Measurements from ENCODE around the gene IBSP. TPM values are rescaled to one million over a fixed set of nuclear protein-coding genes. Genes with fewer than 3 reads are reported as not detected.

Gene IBSP
- total and polyA plus RNA-seq, 4 donors = not detected

DNA sequence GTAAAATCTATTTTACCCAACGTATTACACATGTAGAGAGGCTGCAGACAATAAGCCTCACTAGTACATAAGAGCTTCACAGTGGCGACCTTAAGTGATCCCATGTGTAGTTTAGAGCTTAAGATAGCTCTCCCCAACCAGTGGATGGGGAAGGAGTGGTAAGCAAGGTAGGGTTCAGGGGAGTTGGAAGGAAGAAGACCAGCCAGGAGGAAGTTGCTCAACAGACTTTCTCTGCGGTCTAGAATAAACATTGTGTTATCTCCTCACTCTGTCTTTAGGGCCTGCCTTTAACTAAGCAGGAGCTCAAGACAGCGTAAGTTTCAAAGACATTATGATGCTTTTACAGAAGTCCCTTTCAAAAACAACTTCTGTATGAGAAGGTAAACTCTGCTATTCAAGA lies 50.3 kb downstream of the IBSP start (continued):
- TF ChIP-seq, protein P1, sequence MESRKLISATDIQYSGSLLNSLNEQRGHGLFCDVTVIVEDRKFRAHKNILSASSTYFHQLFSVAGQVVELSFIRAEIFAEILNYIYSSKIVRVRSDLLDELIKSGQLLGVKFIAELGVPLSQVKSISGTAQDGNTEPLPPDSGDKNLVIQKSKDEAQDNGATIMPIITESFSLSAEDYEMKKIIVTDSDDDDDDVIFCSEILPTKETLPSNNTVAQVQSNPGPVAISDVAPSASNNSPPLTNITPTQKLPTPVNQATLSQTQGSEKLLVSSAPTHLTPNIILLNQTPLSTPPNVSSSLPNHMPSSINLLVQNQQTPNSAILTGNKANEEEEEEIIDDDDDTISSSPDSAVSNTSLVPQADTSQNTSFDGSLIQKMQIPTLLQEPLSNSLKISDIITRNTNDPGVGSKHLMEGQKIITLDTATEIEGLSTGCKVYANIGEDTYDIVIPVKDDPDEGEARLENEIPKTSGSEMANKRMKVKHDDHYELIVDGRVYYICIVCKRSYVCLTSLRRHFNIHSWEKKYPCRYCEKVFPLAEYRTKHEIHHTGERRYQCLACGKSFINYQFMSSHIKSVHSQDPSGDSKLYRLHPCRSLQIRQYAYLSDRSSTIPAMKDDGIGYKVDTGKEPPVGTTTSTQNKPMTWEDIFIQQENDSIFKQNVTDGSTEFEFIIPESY (IDR thresholded peaks at IDR 0.05) = no peak

DNA sequence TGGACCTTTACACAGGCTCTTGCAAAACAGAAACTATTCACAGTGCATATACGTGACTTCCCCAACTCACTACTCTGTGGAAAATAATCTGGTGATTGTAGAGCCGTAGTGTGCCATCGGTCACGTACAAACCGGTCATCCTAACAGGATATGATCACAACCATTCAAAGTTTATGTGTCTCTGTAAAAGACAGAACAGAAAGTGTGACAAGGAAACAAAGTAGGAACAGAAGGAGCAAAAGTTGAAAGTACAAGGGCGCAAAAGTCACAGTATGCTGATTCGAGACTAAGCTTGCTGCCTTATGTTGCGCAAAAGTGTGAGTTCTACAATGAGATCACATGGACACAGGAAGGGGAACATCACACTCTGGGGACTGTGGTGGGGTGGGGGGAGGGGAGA lies 52.0 kb downstream of the IBSP start:
- no peak for TF ChIP-seq EGR1 (IDR thresholded peaks at IDR 0.05; ENCODE audit: low read depth in 2 of 2)
- no peak for TF ChIP-seq JUND (IDR thresholded peaks at IDR 0.05)
- TF ChIP-seq RXRA (IDR thresholded peaks at IDR 0.05) = no peak
- TF ChIP-seq RAD21 (IDR thresholded peaks at IDR 0.05) = no peak
- TF ChIP-seq FOXA2 (IDR thresholded peaks at IDR 0.05) = no peak
- TF ChIP-seq GABPA (IDR thresholded peaks at IDR 0.05 in 1 of 2, conservative IDR thresholded peaks at IDR 0.05 in 1 of 2) = no peak
- TF ChIP-seq, protein P1 (IDR thresholded peaks at IDR 0.05) = no peak
- no peak for TF ChIP-seq NR2F2 (IDR thresholded peaks at IDR 0.05)
- TF ChIP-seq, protein P2, sequence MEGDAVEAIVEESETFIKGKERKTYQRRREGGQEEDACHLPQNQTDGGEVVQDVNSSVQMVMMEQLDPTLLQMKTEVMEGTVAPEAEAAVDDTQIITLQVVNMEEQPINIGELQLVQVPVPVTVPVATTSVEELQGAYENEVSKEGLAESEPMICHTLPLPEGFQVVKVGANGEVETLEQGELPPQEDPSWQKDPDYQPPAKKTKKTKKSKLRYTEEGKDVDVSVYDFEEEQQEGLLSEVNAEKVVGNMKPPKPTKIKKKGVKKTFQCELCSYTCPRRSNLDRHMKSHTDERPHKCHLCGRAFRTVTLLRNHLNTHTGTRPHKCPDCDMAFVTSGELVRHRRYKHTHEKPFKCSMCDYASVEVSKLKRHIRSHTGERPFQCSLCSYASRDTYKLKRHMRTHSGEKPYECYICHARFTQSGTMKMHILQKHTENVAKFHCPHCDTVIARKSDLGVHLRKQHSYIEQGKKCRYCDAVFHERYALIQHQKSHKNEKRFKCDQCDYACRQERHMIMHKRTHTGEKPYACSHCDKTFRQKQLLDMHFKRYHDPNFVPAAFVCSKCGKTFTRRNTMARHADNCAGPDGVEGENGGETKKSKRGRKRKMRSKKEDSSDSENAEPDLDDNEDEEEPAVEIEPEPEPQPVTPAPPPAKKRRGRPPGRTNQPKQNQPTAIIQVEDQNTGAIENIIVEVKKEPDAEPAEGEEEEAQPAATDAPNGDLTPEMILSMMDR (IDR thresholded peaks at IDR 0.05; ENCODE audit: low read depth, low read length, missing input control) = no peak
- TF ChIP-seq HNF4A (conservative IDR thresholded peaks at IDR 0.05) = no peak
- TF ChIP-seq, protein P3, sequence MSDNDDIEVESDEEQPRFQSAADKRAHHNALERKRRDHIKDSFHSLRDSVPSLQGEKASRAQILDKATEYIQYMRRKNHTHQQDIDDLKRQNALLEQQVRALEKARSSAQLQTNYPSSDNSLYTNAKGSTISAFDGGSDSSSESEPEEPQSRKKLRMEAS (IDR thresholded peaks at IDR 0.05) = no peak
- TF ChIP-seq, protein P4, sequence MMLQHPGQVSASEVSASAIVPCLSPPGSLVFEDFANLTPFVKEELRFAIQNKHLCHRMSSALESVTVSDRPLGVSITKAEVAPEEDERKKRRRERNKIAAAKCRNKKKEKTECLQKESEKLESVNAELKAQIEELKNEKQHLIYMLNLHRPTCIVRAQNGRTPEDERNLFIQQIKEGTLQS (IDR thresholded peaks at IDR 0.05) = no peak
- DNase-seq (ENCODE audit: low spot score) = no peak

DNA sequence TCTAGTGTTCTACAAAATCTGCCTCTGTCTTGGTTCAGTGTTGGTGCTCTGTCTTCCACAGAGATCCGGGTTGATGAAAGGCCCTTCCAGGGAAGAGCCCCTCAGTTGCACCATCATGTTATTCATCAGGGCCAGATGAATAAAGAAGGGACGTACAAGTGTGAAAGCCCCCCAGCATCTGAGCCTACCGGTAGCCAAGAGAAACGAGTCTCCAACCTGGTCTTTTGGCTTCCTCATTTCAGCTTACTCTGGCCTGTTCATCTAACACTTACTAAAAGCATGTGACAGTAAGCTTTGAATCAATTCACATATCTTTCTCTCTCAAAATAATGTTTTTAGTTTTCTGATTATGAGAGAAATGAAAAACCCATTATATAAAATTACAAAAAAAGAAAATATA lies 52.6 kb downstream of the IBSP start:
- no peak overlapping the region for H3K27ac ChIP-seq (ENCODE audit: low read depth in 1 of 2, low read length in 2 of 2)
- WGBS = 86% methylated on average over 4 of the region's 4 CpGs
- H3K36me3 ChIP-seq (ENCODE audit: control insufficient read depth in 4 of 4, insufficient read depth in 3 of 4, low read depth in 1 of 4, low read length in 3 of 4) = no peaks in the 10 kb centered on the region
- H3K9ac ChIP-seq (ENCODE audit: low read depth in 1 of 2, low read length in 2 of 2) = no peak overlapping the region
- peaks cover 0 to 7% (median 4%) of the 10 kb centered on the region in 4 donors for H3K4me1 ChIP-seq (ENCODE audit: control insufficient read depth in 4 of 4, insufficient read depth in 4 of 4, low read length in 3 of 4)
- DNase-seq (ENCODE audit: low spot score) = no peak
- no peak for TF ChIP-seq NR2F2 (IDR thresholded peaks at IDR 0.05)
- TF ChIP-seq, protein P1 (IDR thresholded peaks at IDR 0.05) = no peak
- TF ChIP-seq EGR1 (IDR thresholded peaks at IDR 0.05; ENCODE audit: low read depth in 2 of 2) = no peak
- TF ChIP-seq, protein P2 (IDR thresholded peaks at IDR 0.05; ENCODE audit: low read depth, low read length, missing input control) = no peak
- TF ChIP-seq, protein P4 (IDR thresholded peaks at IDR 0.05) = no peak
- no peak for TF ChIP-seq SP1 (IDR thresholded peaks at IDR 0.05)
- TF ChIP-seq RXRA (IDR thresholded peaks at IDR 0.05) = no peak
- TF ChIP-seq, protein P3 (IDR thresholded peaks at IDR 0.05) = no peak
- no peaks in the 10 kb centered on the region for H3K27me3 ChIP-seq (ENCODE audit: control insufficient read depth in 4 of 4, insufficient read depth in 4 of 4, low read length in 3 of 4)
- no peak overlapping the region for H3K4me3 ChIP-seq (ENCODE audit: low read depth in 1 of 3, low read length in 3 of 3)
- H3K9me3 ChIP-seq (ENCODE audit: control insufficient read depth in 4 of 4, low read length in 3 of 4) = no peaks in the 10 kb centered on the region

More for the DNA sequence above, 52.0 kb downstream of the IBSP start:
- H3K4me1 ChIP-seq (ENCODE audit: control insufficient read depth in 4 of 4, insufficient read depth in 4 of 4, low read length in 3 of 4) = peaks cover 2 to 7% (median 4%) of the 10 kb centered on the region in 4 donors
- H3K9me3 ChIP-seq (ENCODE audit: control insufficient read depth in 4 of 4, low read length in 3 of 4) = no peaks in the 10 kb centered on the region
- H3K27me3 ChIP-seq (ENCODE audit: control insufficient read depth in 4 of 4, insufficient read depth in 4 of 4, low read length in 3 of 4) = no peaks in the 10 kb centered on the region
- no peak overlapping the region for H3K4me3 ChIP-seq (ENCODE audit: low read depth in 1 of 3, low read length in 3 of 3)
- H3K9ac ChIP-seq (ENCODE audit: low read depth in 1 of 2, low read length in 2 of 2) = no peak overlapping the region
- H3K27ac ChIP-seq (ENCODE audit: low read depth in 1 of 2, low read length in 2 of 2) = no peak overlapping the region
- WGBS = 73% methylated on average over 8 of the region's 8 CpGs
- no peaks in the 10 kb centered on the region for H3K36me3 ChIP-seq (ENCODE audit: control insufficient read depth in 4 of 4, insufficient read depth in 3 of 4, low read depth in 1 of 4, low read length in 3 of 4)
